ENCODE results near the gene ATG10.

Gene ATG10

GRCh38 chr5:82183828-82184227, 212.0 kb downstream of the ATG10 start:
- TF ChIP-seq CTCF (IDR thresholded peaks at IDR 0.05): no peak
- H3K4me3 ChIP-seq: no peak overlapping the region
- DNase-seq (ENCODE audit: low spot score): no peak

GRCh38 chr5:82185851-82186250, 214.0 kb downstream of the ATG10 start:
- no peak for DNase-seq (ENCODE audit: low spot score)
- no peak overlapping the region for H3K27ac ChIP-seq
- H3K4me3 ChIP-seq: no peak overlapping the region
- no peak for TF ChIP-seq CTCF (IDR thresholded peaks at IDR 0.05)

More at GRCh38 chr5:82183828-82184227, 212.0 kb downstream of the ATG10 start:
- H3K27ac ChIP-seq: no peak overlapping the region

GRCh38 chr5:82197550-82197949, 225.7 kb downstream of the ATG10 start:
- Histone ChIP-seq H3K27ac (no peak overlapping the region), H3K4me3 (no peak overlapping the region)
- no peak for TF ChIP-seq CTCF (IDR thresholded peaks at IDR 0.05)
- no peak for DNase-seq (ENCODE audit: low spot score)

GRCh38 chr5:82204567-82204966, 232.7 kb downstream of the ATG10 start:
- DNase-seq (ENCODE audit: low spot score): no peak
- Histone ChIP-seq H3K4me3 (no peak overlapping the region), H3K27ac (no peak overlapping the region)
- TF ChIP-seq CTCF (IDR thresholded peaks at IDR 0.05): no peak

GRCh38 chr5:82205005-82205404, 233.2 kb downstream of the ATG10 start:
- H3K4me3 ChIP-seq: no peak overlapping the region
- TF ChIP-seq CTCF (IDR thresholded peaks at IDR 0.05): no peak
- no peak for DNase-seq (ENCODE audit: low spot score)
- no peak overlapping the region for H3K27ac ChIP-seq

GRCh38 chr5:82208371-82208770, 236.5 kb downstream of the ATG10 start:
- DNase-seq (ENCODE audit: low spot score): no peak
- TF ChIP-seq CTCF (IDR thresholded peaks at IDR 0.05): no peak
- H3K4me3 ChIP-seq: no peak overlapping the region
- no peak overlapping the region for H3K27ac ChIP-seq

GRCh38 chr5:82211855-82212572, 240.2 kb downstream of the ATG10 start:
- Histone ChIP-seq H3K4me3 (no peak overlapping the region), H3K27ac (no peak overlapping the region)
- no peak for TF ChIP-seq CTCF (IDR thresholded peaks at IDR 0.05)
- no peak for DNase-seq (ENCODE audit: low spot score)

Data from coronary artery (tissue), 2 donors.